C4-2B (cell line): ENCODE results near the gene WBP11.

Source experiments
- ZFX ChIP-seq: fragments of 450-650 bp; IDR thresholded peaks from 2 replicates; pipeline ENCODE4 v1.6.1; 2017
- TF ChIP-seq, protein P1 (sequence below): fragments of 450-650 bp; conservative IDR thresholded peaks from 2 replicates; pipeline ENCODE4 v1.5.1; 2017; ENCODE audit warnings: mild to moderate bottlenecking

GRCh38 chr12:14833336-14833735, 30.1 kb upstream of the WBP11 start:
- TF ChIP-seq, protein P1, sequence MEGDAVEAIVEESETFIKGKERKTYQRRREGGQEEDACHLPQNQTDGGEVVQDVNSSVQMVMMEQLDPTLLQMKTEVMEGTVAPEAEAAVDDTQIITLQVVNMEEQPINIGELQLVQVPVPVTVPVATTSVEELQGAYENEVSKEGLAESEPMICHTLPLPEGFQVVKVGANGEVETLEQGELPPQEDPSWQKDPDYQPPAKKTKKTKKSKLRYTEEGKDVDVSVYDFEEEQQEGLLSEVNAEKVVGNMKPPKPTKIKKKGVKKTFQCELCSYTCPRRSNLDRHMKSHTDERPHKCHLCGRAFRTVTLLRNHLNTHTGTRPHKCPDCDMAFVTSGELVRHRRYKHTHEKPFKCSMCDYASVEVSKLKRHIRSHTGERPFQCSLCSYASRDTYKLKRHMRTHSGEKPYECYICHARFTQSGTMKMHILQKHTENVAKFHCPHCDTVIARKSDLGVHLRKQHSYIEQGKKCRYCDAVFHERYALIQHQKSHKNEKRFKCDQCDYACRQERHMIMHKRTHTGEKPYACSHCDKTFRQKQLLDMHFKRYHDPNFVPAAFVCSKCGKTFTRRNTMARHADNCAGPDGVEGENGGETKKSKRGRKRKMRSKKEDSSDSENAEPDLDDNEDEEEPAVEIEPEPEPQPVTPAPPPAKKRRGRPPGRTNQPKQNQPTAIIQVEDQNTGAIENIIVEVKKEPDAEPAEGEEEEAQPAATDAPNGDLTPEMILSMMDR = no peak
- TF ChIP-seq ZFX = no peak
